SK-N-SH treated with all-trans-retinoic acid at 6 μM for 48 hours (cell line): ENCODE results near the gene EGFLAM.

Experiments used
- ATAC-seq: fragments of 200-7000 bp; cut with Tn5 transposase; 3 replicates; pipeline ENCODE4 v1.9.1; 2020; ENCODE audit warnings: mild to moderate bottlenecking, moderate library complexity
- ARNTL ChIP-seq: fragments of 450-650 bp; formaldehyde crosslinking; IDR thresholded peaks from 2 replicates; pipeline ENCODE4 v1.5.0; 2020; ENCODE audit warnings: low read depth, mild to moderate bottlenecking, moderate library complexity, borderline replicate concordance
- BACH2 ChIP-seq: fragments of 250-450 bp; sonication (Bioruptor Pico); IDR thresholded peaks from 2 replicates; pipeline ENCODE4 v1.9.0; 2021; ENCODE audit warnings: mild to moderate bottlenecking, borderline replicate concordance
- CSDC2 ChIP-seq: fragments of 250-450 bp; sonication (Bioruptor Pico); IDR thresholded peaks from 2 replicates; pipeline ENCODE4 v1.5.0; 2020; ENCODE audit warnings: mild to moderate bottlenecking, moderate library complexity
- ESRRG ChIP-seq: fragments of 250-450 bp; sonication (Bioruptor Pico); IDR thresholded peaks from 2 replicates; pipeline ENCODE4 v1.6.1; 2021; ENCODE audit warnings: mild to moderate bottlenecking
- GLIS3 ChIP-seq: fragments of 250-450 bp; sonication (Bioruptor Pico); IDR thresholded peaks from 2 replicates; pipeline ENCODE4 v1.5.0; 2020; ENCODE audit warnings: mild to moderate bottlenecking, moderate library complexity
- ISL1 ChIP-seq: fragments of 250-450 bp; sonication (Bioruptor Pico); IDR thresholded peaks from 2 replicates; pipeline ENCODE4 v2.1.2; 2022; ENCODE audit warnings: mild to moderate bottlenecking, moderate library complexity
- OSR1 ChIP-seq: fragments of 250-450 bp; sonication (Bioruptor Pico); IDR thresholded peaks from 2 replicates; pipeline ENCODE4 v1.8.0; 2022; ENCODE audit warnings: moderate library complexity, mild to moderate bottlenecking, inconsistent platforms
- PPARA ChIP-seq: fragments of 250-450 bp; sonication (Bioruptor Pico); IDR thresholded peaks from 2 replicates; pipeline ENCODE4 v1.5.0; 2020; ENCODE audit warnings: mild to moderate bottlenecking, borderline replicate concordance
- RARB ChIP-seq: fragments of 250-450 bp; sonication (Bioruptor Pico); IDR thresholded peaks from 2 replicates; pipeline ENCODE4 v1.8.0; 2021; ENCODE audit warnings: mild to moderate bottlenecking, moderate library complexity
- SNAI2 ChIP-seq: fragments of 250-450 bp; sonication (Bioruptor Pico); IDR thresholded peaks from 2 replicates; pipeline ENCODE4 v1.5.0; 2020; ENCODE audit warnings: mild to moderate bottlenecking, moderate library complexity
- TCF4 ChIP-seq: fragments of 250-450 bp; sonication (Bioruptor Pico); IDR thresholded peaks from 2 replicates; pipeline ENCODE4 v1.8.0; 2021; ENCODE audit warnings: mild to moderate bottlenecking, moderate library complexity, borderline replicate concordance
- ZC3H10 ChIP-seq: fragments of 250-450 bp; sonication (Bioruptor Pico); IDR thresholded peaks from 2 replicates; pipeline ENCODE4 v1.5.1; 2021; ENCODE audit warnings: mild to moderate bottlenecking, moderate library complexity
- ZFP30 ChIP-seq: fragments of 450-650 bp; formaldehyde crosslinking; IDR thresholded peaks from 2 replicates; pipeline ENCODE4 v1.5.0; 2022; ENCODE audit warnings: mild to moderate bottlenecking, moderate library complexity
- ZNF565 ChIP-seq: fragments of 450-650 bp; formaldehyde crosslinking; conservative IDR thresholded peaks from 2 replicates; pipeline ENCODE4 v1.5.0; 2020; ENCODE audit warnings: low read depth, mild to moderate bottlenecking, moderate library complexity
- ZNF70 ChIP-seq: fragments of 450-650 bp; formaldehyde crosslinking; IDR thresholded peaks from 2 replicates; pipeline ENCODE4 v1.5.0; 2020; ENCODE audit warnings: mild to moderate bottlenecking, moderate library complexity
- ZNF8 ChIP-seq: fragments of 450-650 bp; formaldehyde crosslinking; IDR thresholded peaks from 2 replicates; pipeline ENCODE4 v1.5.0; 2020; ENCODE audit warnings: mild to moderate bottlenecking, moderate library complexity
- TF ChIP-seq, protein P1 (sequence below): fragments of 250-450 bp; sonication (Bioruptor Pico); IDR thresholded peaks from 2 replicates; pipeline ENCODE4 v1.5.1; 2021; ENCODE audit warnings: mild to moderate bottlenecking, moderate library complexity
- TF ChIP-seq, protein P2 (sequence below): fragments of 250-450 bp; sonication (Bioruptor Pico); IDR thresholded peaks from 2 replicates; pipeline ENCODE4 v1.8.0; 2021; ENCODE audit warnings: low read depth, mild to moderate bottlenecking, moderate library complexity, borderline replicate concordance
- TF ChIP-seq, protein P3 (sequence below): fragments of 250-450 bp; sonication (Bioruptor Pico); IDR thresholded peaks from 2 replicates; pipeline ENCODE4 v1.5.0; 2020; ENCODE audit warnings: mild to moderate bottlenecking, moderate library complexity

The EGFLAM gene

DNA sequence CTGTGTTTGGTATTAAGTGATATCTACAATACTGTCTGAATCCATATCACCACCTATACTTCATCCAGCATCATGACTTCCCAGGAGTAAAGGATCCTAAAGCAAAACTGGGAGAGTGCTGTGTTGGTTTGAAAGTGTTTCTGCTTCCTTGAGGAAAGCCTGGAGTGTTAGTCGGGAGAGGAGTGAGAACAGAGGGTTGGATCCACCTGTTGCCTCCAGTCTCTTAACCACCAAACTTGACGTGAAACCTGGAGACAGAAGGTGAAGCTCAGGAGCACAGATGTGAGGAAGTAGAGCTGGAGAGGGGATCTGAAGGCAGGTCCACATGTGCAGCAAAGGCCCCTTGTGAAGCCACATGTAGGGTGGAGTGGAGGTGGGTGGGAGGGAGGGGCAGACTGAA lies 88.2 kb downstream of the EGFLAM start:
- ATAC-seq = no peak
- TF ChIP-seq RARB (CRISPR knock-in tag) (no peak), ZNF8 (CRISPR knock-in tag) (no peak), GLIS3 (CRISPR knock-in tag) (no peak), ZNF70 (CRISPR knock-in tag) (no peak), ARNTL (no peak), ESRRG (CRISPR knock-in tag) (no peak), ZC3H10 (no peak), ZFP30 (no peak), PPARA (no peak), BACH2 (CRISPR knock-in tag) (no peak)
- TF ChIP-seq, protein P1, sequence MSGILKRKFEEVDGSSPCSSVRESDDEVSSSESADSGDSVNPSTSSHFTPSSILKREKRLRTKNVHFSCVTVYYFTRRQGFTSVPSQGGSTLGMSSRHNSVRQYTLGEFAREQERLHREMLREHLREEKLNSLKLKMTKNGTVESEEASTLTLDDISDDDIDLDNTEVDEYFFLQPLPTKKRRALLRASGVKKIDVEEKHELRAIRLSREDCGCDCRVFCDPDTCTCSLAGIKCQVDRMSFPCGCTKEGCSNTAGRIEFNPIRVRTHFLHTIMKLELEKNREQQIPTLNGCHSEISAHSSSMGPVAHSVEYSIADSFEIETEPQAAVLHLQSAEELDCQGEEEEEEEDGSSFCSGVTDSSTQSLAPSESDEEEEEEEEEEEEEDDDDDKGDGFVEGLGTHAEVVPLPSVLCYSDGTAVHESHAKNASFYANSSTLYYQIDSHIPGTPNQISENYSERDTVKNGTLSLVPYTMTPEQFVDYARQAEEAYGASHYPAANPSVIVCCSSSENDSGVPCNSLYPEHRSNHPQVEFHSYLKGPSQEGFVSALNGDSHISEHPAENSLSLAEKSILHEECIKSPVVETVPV (CRISPR knock-in tag) = no peak
- TF ChIP-seq, all 23 proteins: peak for 0

DNA sequence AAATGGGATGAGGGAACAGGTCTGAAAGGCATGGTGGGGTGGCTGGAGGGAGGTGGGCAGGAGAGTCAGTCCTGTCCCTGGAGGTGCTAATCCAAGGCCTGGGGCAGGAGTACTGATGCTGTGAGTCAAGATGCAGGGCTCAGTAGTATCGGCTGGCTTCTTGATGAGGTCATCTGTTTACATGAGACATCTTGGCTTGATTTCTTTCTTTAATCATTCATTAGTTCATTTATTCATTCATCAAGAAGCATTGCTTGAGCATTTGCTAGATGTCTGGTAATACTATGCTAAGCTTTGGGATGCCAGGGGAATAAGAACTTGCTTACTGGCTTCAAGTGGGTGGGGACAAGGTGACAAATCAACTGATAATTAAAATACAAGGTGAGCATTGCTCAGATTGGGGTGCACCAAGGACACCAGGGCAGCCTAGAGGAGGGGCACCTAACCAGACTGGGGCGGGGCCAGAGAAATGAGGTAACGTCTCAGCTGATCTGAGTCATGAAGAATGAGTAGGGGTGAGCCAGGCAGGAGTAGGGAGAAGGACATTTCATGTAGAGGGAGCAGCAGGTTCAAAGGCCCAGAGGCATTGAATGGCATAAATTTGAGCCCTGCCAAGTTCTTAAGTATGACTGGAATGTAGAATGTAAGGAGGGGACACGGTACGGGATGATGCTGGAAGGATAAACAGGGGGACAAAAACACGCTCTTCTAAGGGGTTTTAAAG lies 88.8 kb downstream of the EGFLAM start:
- TF ChIP-seq ESRRG (CRISPR knock-in tag) (no peak), SNAI2 (CRISPR knock-in tag) (no peak), RARB (CRISPR knock-in tag) (no peak), OSR1 (CRISPR knock-in tag) (no peak), CSDC2 (CRISPR knock-in tag) (no peak), ZNF8 (CRISPR knock-in tag) (no peak), ZNF565 (CRISPR knock-in tag) (no peak), ISL1 (CRISPR knock-in tag) (no peak), TCF4 (CRISPR knock-in tag) (no peak), GLIS3 (CRISPR knock-in tag) (no peak), ZFP30 (no peak)
- TF ChIP-seq, protein P2, sequence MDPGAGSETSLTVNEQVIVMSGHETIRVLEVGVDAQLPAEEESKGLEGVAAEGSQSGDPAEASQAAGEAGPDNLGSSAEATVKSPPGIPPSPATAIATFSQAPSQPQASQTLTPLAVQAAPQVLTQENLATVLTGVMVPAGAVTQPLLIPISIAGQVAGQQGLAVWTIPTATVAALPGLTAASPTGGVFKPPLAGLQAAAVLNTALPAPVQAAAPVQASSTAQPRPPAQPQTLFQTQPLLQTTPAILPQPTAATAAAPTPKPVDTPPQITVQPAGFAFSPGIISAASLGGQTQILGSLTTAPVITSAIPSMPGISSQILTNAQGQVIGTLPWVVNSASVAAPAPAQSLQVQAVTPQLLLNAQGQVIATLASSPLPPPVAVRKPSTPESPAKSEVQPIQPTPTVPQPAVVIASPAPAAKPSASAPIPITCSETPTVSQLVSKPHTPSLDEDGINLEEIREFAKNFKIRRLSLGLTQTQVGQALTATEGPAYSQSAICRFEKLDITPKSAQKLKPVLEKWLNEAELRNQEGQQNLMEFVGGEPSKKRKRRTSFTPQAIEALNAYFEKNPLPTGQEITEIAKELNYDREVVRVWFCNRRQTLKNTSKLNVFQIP (CRISPR knock-in tag) = no peak
- TF ChIP-seq, protein P3, sequence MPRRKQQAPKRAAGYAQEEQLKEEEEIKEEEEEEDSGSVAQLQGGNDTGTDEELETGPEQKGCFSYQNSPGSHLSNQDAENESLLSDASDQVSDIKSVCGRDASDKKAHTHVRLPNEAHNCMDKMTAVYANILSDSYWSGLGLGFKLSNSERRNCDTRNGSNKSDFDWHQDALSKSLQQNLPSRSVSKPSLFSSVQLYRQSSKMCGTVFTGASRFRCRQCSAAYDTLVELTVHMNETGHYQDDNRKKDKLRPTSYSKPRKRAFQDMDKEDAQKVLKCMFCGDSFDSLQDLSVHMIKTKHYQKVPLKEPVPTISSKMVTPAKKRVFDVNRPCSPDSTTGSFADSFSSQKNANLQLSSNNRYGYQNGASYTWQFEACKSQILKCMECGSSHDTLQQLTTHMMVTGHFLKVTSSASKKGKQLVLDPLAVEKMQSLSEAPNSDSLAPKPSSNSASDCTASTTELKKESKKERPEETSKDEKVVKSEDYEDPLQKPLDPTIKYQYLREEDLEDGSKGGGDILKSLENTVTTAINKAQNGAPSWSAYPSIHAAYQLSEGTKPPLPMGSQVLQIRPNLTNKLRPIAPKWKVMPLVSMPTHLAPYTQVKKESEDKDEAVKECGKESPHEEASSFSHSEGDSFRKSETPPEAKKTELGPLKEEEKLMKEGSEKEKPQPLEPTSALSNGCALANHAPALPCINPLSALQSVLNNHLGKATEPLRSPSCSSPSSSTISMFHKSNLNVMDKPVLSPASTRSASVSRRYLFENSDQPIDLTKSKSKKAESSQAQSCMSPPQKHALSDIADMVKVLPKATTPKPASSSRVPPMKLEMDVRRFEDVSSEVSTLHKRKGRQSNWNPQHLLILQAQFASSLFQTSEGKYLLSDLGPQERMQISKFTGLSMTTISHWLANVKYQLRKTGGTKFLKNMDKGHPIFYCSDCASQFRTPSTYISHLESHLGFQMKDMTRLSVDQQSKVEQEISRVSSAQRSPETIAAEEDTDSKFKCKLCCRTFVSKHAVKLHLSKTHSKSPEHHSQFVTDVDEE (CRISPR knock-in tag) = no peak
- TF ChIP-seq, all 23 proteins: peak for 0
- no peak for ATAC-seq

DNA sequence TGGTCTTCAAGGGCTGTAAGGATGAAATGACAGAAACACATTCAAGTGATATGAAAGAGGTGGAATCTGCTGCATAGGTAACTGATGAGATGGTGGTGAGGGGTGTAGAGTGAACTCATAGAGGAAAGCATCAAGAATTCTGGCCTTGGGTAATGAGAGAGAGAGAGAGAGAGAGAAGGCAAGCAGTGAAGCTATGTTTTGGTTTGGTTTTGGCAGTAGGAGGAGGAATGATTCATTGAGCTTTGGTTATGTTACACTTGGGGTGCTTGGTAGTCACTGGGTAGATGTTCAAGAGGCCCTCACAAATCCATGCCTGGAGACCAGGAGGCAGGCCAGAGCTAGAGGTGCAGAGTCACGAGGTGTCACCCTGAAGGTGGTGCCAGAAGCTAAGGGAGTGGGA lies 89.5 kb downstream of the EGFLAM start:
- no peak for TF ChIP-seq ZNF565 (CRISPR knock-in tag)
- no peak for ATAC-seq

DNA sequence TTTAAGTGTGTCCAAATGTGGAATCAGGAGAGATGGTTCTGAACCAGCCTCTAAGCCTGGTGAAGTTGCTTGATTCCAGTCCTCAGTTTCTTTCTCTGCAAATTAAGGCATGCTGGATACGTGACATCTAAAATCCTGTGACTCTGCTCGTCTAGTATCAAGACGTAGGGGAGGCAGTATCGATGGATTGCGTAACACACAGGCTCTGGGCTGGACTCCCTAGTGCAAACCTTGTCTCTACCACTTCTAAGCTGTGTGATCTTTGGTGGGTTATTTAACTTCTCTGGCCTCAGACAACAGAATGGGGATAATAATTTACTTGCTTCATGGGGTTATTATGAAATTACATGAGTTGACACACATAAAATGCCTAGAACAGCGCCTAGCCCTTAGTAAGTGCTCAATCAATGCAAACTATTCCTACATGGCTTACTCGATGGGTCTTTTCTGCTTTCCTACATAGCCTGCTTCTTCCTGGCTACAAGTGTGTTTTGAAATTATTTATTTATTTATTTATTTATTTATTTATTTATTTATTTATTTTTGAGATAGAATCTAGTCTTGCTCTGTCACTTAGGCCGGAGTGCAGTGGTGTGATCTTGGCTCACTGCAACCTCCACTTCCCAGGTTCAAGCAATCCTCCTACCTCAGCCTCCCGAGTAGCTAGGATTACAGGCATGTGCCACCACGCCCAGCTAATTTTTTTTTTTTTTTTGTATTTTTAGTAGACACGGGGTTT lies 102.1 kb downstream of the EGFLAM start:
- TF ChIP-seq, protein P2 (CRISPR knock-in tag) = no peak
- no peak for TF ChIP-seq GLIS3 (CRISPR knock-in tag)
- TF ChIP-seq, protein P3 (CRISPR knock-in tag) = no peak
- no peak for ATAC-seq
